GM19025 (cell line): Measurements from ENCODE around the gene UBE2I.

ENCODE experiments used
- ATAC-seq: cut with Tn5 transposase; IDR thresholded peaks from one replicate; pipeline ENCODE4 v1.9.1; 2021; ENCODE audit warnings: mild to moderate bottlenecking, low read depth, moderate library complexity; ENCODE audit not compliant: unreplicated experiment

UBE2I gene

DNA sequence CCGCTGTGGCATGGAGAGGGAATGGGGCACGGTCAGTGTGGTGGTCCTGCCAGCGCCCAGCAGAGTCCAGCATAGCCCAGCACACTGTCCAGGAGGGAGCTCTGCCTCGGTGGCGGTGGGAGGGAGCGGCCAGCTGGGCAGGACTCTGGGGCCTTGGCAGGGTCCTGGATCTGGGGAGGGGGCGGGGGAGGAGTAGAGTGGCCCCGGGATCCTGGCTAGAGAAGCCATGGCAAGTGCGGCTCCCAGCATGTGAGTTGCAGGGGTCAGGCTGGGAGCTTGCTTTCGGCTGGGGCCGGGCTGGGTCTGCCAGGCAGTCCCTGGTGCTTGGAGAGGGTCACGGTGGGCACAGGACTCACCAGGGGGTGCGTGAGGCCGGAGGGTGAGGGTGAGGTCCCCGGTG, 46.2 kb downstream of the UBE2I start:
- no peak for ATAC-seq

DNA sequence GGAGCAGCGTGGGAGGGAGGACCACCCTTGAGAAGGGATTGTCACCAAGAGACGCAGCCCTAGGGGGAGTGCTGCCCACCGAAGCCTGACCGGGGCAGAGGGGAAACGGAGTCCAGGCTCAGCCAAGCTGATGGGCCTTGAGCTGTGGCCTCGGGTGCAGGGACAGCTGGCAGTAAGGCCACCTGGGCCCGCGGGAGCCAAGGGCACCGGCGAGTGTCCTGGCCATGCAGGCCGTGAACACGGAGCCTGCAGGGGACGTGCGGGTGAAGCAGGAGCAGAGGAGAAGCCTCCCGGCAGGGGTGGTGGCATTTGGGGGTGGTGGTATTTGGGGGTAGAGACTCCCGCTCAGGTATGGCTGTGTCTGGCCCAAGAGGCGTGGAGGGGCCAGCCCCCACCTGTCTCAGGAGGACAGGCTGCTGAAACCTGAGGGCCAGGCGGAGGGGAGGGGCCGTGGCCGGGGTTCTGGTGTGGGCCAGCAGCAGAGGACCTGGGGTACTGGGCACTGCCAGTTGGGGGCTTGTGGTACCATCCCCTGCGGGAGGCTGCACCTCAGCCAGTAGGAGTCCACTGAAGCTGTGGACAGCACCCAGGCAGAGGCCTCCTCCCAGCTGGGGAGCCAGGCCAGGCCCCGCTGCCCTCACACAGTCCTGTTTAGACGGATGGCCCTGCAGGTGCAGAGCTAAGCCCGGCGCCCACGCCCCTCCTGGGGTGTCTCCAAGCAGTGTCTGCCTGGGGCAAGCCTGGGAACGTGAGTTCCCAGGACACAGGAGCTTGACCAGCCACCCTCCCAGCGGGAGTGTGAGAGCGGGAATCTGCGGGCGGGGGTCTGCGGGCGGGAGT, 46.8 kb downstream of the UBE2I start:
- no peak for ATAC-seq

GRCh38 chr16:1357906-1358566, 48.6 kb downstream of the UBE2I start:
- no peak for ATAC-seq

DNA sequence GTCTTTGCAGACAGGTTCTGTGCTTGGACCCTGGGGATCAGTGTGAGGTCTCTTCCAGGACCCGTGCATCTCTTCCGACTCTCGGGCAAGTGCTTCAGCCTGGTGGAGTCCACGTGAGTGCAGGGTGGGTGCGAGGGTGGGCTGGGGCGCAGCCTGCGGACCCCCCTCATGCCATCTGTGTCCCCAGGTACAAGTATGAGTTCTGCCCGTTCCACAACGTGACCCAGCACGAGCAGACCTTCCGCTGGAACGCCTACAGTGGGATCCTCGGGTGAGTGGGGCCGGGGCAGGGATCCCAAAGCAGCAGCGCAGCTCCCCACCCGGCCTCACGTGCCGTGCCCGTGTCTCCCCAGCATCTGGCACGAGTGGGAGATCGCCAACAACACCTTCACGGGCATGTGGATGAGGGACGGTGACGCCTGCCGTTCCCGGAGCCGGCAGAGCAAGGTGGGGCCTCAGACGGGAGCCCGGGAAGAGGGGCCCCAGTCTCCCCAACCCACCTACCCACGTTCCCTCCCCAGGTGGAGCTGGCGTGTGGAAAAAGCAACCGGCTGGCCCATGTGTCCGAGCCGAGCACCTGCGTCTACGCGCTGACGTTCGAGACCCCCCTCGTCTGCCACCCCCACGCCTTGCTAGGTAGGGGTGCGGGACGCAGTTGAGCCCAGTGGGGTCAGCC, 52.4 kb downstream of the UBE2I start:
- no peak for ATAC-seq

GRCh38 chr16:1362807-1363206, 53.4 kb downstream of the UBE2I start:
- no peak for ATAC-seq

GRCh38 chr16:1363501-1364041, 54.1 kb downstream of the UBE2I start:
- ATAC-seq = no peak

DNA sequence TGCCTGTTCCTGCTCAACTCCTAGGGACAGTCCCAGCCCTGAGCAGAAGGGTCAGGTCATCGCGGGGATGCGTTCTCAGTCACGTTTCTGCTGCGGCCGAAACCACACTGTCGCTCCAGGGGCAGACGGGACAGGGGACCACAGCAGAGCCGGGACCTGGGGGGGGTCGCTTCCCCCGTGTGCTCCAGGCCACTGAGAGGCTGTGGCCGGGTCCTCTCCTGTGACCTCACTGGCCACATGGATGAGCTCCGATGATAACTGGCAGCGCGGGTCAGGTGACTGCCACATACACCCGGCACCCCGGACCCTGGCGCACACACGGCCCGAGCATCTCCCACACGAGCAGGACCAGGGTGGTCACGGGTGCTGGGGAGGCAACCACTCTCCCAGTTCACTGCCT, 55.1 kb downstream of the UBE2I start:
- ATAC-seq = no peak

DNA sequence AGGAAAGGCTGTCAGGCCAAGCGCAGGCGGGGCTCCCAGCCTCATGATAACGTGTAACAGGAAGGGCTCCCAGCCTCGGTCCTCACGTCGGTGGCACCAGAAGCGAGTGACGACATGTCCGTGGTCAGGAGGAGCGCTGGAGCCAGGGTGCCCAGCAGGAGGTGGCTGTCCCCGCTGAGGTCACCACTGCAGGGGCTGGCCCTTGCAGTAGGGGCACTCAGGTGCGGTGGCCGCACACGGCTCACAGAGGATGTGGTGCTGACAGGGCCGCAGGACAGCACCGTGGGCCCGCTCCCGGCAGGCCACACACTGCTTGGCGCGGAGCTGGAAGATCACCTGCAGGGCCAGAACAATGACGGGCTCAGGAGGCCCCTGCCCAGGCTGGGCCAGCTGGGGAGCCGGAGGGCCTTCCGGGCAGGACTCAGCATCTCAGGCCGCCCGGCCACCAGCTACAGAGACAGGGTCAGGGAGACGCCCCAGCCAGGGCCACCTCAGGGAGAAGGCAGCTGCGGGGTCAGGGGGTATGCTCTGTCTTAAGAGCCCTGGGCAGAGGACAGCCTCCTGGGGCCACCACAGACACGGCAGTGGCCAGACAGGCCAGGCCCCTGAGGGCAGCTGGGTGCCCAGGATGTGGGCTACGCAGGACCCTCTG, 56.8 kb downstream of the UBE2I start:
- ATAC-seq = no peak

- ATAC-seq = no peak
Observed at GRCh38 chr16:1366712-1367299, 57.4 kb downstream of the UBE2I start.

DNA sequence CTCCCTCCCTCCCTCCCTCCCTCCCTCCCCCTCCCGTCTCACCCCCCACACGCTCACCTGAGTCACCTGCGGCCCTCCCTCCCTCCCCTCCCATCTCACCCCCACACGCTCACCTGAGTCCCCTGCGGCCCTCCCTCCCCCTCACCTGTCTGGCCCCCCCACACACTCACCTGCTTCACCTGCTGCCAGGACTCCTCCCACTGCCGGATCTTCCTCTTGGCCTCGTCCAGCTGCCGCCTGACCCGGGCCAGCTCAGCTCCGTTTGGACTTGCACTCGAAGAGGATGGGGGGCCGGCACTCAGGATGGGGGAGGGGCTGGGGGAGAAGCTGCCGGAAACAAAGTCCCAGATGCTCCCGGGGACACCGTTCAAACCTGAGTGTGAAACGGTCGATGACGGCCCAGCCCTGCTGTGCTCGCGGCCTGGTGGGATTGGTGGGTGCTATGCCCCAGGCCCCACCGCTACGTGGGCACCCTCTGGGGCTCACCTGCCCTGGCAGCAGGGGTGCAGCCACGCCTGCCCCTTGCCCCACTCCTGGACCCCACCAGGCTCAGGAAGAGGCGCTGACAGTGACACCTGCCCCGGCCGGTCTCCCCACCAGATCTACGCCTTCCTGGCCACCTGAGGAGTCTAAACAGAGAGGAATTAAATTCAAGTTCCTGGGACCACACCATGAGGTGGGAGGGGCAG, 58.2 kb downstream of the UBE2I start:
- no peak for ATAC-seq

GRCh38 chr16:1371054-1371978, 61.9 kb downstream of the UBE2I start:
- ATAC-seq = no peak

- ATAC-seq = no peak
Observed at GRCh38 chr16:1372292-1372950, 63.0 kb downstream of the UBE2I start.

DNA sequence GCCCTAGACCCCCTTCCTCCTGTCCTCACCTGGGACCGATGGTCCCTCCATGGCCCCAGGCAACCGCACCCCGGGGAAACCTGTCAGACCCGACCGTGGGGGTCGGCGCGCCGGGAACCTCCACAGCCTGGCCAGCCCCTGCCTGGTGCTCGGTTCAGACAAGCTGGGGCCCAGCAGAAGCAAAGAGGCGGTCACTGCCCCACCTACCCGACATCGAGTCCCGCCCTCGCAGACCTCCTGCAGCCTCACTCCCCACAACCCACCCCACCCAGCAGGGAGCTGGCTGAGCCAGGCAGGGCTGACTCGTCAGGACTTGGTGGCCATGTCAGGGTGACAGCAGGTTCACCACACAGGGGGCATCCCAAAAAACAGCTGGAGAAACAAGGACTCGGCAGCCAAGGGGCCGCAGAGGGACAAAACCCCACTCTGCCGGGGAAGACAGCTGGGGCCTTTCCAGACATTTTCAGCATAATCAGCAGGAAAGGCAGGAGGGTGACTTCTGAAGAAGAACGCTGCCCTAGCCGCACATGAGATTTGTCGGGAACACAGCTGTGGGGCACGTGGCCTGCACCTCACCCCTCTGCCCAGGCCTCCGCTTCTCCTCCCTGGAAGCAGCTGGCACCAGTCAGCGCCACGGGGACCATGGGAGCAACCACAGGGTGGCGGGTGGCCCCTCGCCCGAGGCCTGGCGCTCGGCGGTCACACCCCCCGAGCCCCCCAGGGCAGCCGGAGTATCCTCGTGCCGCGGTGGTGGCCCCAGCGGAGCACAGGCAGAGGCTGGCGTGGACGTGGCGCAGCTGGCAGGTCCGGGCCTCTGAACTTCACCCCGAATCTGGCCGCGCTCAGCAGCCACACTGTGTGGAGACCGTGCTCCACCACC, 65.2 kb downstream of the UBE2I start:
- no peak for ATAC-seq

DNA sequence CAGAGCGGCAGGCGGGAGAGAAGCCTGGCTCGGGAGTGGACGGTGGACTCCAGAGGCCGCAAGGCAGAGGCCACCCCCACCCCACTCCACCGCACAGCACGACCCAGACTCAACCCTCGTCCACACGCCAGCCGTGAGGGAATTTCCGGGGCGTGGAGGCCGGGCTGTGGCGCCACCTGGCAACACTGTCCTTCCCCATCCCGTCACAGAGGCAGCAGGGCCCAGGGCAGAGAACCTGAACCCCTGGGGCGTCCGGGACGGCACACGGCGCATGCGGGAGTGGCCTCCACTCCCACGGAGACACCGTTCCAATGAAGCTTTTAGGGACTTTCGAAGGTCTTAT, 65.8 kb downstream of the UBE2I start:
- ATAC-seq = no peak

DNA sequence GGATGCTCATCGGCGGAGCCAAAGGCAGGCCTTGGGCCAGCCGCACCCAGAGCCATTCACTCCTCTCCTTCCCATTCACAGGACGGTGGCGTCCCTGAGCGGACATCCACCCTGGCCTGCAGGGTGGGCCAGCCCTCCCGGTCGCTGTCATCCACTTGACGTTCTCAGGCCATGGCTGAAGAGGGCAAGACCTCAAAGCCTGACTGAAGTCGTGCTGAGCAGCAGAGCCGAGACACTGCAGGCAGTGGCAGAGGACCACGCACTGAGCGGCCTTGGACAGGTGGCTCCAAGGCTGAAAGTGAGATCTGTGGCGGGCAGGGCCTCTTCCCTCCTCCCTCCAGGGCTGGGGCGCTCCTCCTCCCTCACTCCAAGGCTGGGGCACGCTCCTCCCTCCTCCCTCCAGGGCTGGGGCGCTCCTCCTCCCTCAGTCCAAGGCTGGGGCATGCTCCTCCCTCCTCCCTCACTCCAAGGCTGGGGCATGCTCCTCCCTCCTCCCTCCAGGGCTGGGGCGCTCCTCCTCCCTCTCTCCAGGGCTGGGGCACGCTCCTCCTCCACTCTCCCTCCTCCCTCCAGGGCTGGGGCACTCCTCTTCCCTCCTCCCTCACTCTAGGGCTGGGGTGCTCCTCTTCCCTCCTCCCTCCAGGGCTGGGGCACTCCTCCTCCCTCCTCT, 66.4 kb downstream of the UBE2I start:
- ATAC-seq = no peak
